ENCODE results near the gene UROC1. TPM values are rescaled to one million over a fixed set of nuclear protein-coding genes. Genes with fewer than 3 reads are reported as not detected.

Gene UROC1
- total RNA-seq, 1 experiment from 2014 or later: not detected

GRCh38 chr3:126496894-126497850 is 20.4 kb downstream of the UROC1 start:
- no peak overlapping the region for H3K4me2 ChIP-seq (ENCODE audit: insufficient read depth, insufficient read length, low read length)
- H3K4me1 Mint-ChIP-seq: peaks cover 10 to 17% of the 10 kb centered on the region in 2 experiments
- no peak overlapping the region for H4K5ac ChIP-seq (ENCODE audit: insufficient read length, low read depth, low read length)
- no peak overlapping the region for H3K18ac ChIP-seq (ENCODE audit: insufficient read length, low read depth, low read length)
- no peaks in the 10 kb centered on the region for H3K79me2 ChIP-seq (ENCODE audit: insufficient read depth, low read length)
- H3K9me3 ChIP-seq (ENCODE audit: control insufficient read depth, low read depth, low read length): no peaks in the 10 kb centered on the region
- H2BK120ac ChIP-seq (ENCODE audit: low read depth, low read length, poor library complexity, severe bottlenecking): no peak overlapping the region
- H3K4me3 Mint-ChIP-seq: no peak overlapping the region
- no peak overlapping the region for H4K8ac ChIP-seq (replicated peaks; ENCODE audit: insufficient read length, low read depth, low read length)
- H2BK15ac ChIP-seq (ENCODE audit: low read depth, low read length): no peak overlapping the region
- H3K23me2 ChIP-seq (ENCODE audit: insufficient read length, low read depth, low read length, poor library complexity, severe bottlenecking): no peaks in the 10 kb centered on the region
- H3K9ac ChIP-seq (ENCODE audit: extremely low read depth, insufficient read length, low read length): no peak overlapping the region
- no peaks in the 10 kb centered on the region for H3K79me1 ChIP-seq (ENCODE audit: insufficient read depth, low read depth, low read length, poor library complexity, severe bottlenecking)
- no peak overlapping the region for H3K27ac ChIP-seq (ENCODE audit: insufficient read length, low read depth, low read length)
- H3K14ac ChIP-seq (ENCODE audit: insufficient read depth, low read length): no peak overlapping the region
- WGBS (ENCODE audit: extremely low coverage, insufficient read length, low lambda C conversion rate): no CpG with 5 or more reads among the region's 21 CpGs
- no peak overlapping the region for H3T11ph ChIP-seq (ENCODE audit: low read length)
- no peak overlapping the region for H2BK5ac ChIP-seq (ENCODE audit: insufficient read length, low read length)
- no peak for DNase-seq
- H2BK20ac ChIP-seq (ENCODE audit: low read depth, low read length, poor library complexity, severe bottlenecking): no peak overlapping the region
- H3K36me3 Mint-ChIP-seq (ENCODE audit: insufficient read depth in 1 of 3, low read depth in 3 of 3): no peaks in the 10 kb centered on the region; a peak in 1 of 7 replicates
- H3K4me1 ChIP-seq (ENCODE audit: insufficient read depth, low read length): peaks cover 3% of the 10 kb centered on the region; the same call in 1 of the 2 replicates
- H3K27ac Mint-ChIP-seq: no peak overlapping the region; a peak in 1 of 7 replicates
- H3K23ac ChIP-seq (ENCODE audit: insufficient read length, low read depth, low read length): no peak overlapping the region
- no peak overlapping the region for H2AFZ ChIP-seq (ENCODE audit: low read length)
- no peaks in the 10 kb centered on the region for H4K20me1 ChIP-seq (ENCODE audit: control insufficient read depth, insufficient read depth, insufficient read length)
- no peak overlapping the region for H2AK5ac ChIP-seq (ENCODE audit: insufficient read length, low read length)
- no peak overlapping the region for H2BK12ac ChIP-seq (ENCODE audit: insufficient read length, low read depth, low read length)
- H3K27me3 ChIP-seq (ENCODE audit: insufficient read depth, low read length): no peaks in the 10 kb centered on the region
- H4K91ac ChIP-seq (ENCODE audit: insufficient read length, low read depth, low read length): no peak overlapping the region
- H3K27me3 Mint-ChIP-seq (ENCODE audit: low read depth): no peaks in the 10 kb centered on the region
- no peak for TF ChIP-seq CTCF (conservative IDR thresholded peaks at IDR 0.05)
- no peak overlapping the region for H3K56ac ChIP-seq (ENCODE audit: insufficient read length, low read depth, low read length)
- no peak overlapping the region for H3K4ac ChIP-seq (ENCODE audit: low read depth, low read length)
- H3K9me3 Mint-ChIP-seq: no peaks in the 10 kb centered on the region
